OCI-LY1 (cell line): ENCODE measurements around the gene SLC38A8.

Experiments
- CTCF ChIP-seq: fragments of 200-600 bp; sonication (generic), shearing (Covaris generic); IDR thresholded peaks from 2 replicates; pipeline ENCODE4 v1.5.1; 2017; ENCODE audit warnings: mild to moderate bottlenecking, antibody characterized with exemption, low read length, moderate library complexity, mixed read lengths
- EZH2 ChIP-seq: fragments of 200-600 bp; sonication (generic), shearing (Covaris generic); IDR thresholded peaks from 2 replicates; pipeline ENCODE4 v1.8.0; 2017; ENCODE audit warnings: borderline replicate concordance, mixed run types, mild to moderate bottlenecking, antibody characterized with exemption, low read length, moderate library complexity, mixed read lengths

- TF ChIP-seq CTCF (no peak), EZH2 (no peak)
These were observed 22.2 kb downstream of the SLC38A8 start for GRCh38 chr16:84020353-84020752.
